GM18511 (cell line): ENCODE measurements around the gene C20orf173.
"Not testable (repeated sequence)": the region's sequence is repeated elsewhere in the genome, so short reads cannot be mapped to it uniquely, and the experiment has no call there.

Source experiments
- ATAC-seq: cut with Tn5 transposase; IDR thresholded peaks from one replicate; pipeline ENCODE4 v1.9.1; 2021; ENCODE audit warnings: mild to moderate bottlenecking, moderate library complexity; ENCODE audit not compliant: unreplicated experiment

The C20orf173 gene, protein sequence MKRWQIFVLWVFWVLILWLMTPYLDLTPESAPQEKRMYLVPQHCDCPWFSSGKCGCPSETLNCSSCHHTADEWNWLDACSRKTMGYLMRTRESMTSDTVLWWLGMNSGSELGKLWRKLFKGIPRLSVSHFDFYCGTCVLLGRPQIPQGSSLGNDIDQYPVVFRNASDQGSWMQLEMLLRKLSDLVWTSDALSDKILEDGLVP

DNA sequence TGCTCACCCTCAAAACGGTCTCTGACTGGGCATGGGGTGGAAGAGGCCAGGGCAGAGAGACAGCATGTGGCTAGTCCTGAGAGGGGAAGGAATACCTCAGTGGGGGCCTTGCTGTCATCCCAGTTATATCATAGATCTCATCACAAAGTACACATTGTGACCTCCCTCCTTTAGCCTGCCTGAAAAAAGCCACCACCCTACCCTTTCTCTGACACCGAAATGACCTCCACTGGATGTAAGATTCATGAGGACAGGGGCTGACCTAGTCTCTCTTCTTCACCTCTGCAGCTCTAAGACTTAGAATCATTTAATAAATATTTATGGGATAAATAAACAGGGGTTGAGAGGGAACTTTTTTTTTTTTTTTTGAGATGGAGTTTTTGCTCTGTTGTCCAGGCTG, at the start of gene C20orf173:
TSS of gene C20orf173 (minus strand) at position 101 of the 400 bp plus-strand sequence. CDS start 279 bp downstream, outside the sequence.
- no peak for ATAC-seq

DNA sequence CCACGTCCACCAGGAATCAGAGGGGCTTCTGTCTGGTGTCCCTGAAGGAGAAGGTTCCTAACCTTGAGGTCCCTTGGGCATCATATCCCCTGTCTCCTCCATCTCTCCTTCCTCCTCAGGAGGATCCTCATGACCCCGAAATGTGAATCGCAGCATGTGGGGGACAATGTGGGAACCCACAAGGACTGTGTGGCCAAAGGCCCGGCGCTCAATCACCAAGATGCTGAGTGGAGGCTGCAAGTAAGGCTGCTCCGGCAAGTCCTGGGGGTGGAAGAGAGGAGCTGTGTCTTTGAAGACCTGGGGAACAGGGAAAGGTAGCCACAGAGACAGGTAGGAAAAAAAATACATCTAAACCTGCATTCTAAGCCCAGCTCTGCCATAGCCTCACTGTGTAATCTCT, 49.7 kb upstream of the C20orf173 start:
- ATAC-seq = no peak

DNA sequence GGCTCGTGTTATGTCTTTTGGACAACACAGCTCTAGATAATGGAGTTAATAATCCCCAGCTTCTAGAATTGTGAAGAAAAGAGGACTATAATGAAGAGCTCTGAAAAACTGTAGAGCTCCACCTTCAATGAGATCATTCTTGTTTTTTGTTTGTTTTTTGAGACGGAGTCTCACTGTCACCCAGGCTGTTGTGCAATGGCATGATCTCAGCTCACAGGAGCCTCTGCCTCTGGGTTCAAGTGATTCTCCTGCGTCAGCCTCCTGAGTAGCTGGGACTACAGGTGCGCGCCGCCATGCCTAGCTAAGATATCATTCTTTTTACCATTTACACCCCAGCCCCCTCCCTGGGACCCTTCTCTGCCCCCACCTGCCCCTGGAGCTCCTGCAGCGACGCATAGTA, 49.0 kb upstream of the C20orf173 start:
- ATAC-seq = no peak

DNA sequence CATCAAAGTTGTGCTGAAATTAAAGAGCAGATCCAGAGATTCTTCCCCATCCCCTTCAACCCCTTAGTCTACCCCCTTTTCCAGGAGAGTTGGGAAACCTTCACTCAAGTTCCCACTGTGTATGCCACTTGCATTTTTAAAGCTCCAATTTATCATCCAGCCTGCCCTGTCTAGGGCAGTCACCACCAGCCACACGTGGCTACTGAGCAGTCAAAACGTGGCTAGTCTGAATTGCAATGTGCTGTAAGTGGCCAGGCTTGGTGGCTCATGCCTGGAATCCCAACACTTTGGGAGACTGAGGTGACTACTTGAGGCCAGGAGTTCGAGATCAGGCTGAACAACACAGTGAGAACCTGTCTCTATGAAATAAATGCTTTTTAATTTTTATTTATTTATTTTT, 47.4 kb upstream of the C20orf173 start:
- ATAC-seq = no peak

DNA sequence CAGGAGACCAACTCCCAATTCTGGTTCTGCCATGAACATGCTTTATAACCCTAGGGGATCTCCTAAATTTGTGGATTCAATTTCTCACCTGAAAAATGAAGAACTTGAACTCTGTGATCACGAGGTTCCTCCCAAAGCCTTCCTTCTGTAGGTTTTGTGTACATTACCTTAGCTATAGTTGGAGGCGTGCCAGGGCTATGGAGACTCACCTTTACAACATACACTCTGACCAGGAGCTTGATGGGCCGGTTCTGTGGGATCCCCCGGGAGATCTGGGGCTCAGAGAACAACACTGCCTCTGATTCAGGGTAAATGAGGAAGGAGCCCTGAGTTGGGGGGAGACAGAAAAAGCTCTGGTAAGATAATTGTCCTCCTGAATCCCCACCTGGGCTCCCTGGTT, 46.5 kb upstream of the C20orf173 start:
- ATAC-seq = no peak

DNA sequence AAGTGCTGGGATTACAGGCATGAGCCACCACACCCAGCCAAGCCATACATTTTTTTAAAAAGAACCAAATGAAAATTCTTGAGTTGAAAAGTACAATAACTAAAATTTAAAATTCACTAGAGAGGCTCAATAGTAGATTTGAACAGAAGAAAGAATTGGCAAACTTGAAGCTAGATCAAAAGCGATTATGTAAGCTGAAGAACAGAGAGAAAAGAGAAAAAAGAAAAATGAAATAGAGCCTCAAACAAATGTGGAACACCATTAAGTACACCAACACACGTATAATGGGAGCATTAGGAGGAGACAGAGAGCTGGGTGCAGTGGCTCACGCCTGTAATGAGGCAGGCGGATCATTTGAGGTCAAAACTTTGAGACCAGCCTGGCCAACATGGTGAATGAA, 43.4 kb upstream of the C20orf173 start:
- ATAC-seq = no peak

DNA sequence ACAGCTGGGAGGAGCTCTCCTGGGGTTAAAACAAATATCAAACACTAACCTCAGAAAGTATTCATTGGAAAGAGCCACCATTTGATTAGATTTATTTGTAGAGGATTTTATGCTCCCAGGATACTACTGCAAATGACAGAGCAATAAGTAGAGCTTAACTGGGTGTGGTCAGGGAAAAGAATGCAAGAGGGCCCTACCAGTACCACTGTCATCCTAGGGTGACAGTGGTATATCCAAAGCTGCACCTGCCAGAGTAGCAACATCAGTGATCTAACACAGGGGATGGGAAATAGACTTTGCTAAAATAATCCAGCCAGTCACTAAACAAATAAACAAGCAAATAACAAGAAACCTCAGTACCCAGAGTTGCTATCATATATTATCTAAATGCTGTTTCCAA, 42.1 kb upstream of the C20orf173 start:
- ATAC-seq = no peak

DNA sequence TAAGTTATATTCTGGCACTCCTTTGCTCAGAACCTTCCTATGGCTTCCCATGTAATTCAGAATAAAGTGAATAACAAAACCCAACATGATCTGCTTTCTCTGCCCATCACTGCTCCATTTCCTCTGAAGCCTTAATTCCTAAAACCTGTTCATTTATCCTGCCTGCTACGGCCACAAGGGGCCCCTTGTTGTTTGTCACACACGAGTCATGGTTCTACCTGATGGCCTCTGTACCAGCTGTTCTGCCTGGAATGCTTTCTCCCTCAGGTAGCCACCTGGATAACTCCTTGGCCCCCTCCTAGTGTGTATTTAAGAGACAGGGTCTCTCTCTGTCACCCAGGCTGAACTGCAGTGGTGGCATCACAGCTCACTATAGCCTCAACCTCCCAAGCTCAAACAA, 39.2 kb upstream of the C20orf173 start:
- no peak for ATAC-seq

DNA sequence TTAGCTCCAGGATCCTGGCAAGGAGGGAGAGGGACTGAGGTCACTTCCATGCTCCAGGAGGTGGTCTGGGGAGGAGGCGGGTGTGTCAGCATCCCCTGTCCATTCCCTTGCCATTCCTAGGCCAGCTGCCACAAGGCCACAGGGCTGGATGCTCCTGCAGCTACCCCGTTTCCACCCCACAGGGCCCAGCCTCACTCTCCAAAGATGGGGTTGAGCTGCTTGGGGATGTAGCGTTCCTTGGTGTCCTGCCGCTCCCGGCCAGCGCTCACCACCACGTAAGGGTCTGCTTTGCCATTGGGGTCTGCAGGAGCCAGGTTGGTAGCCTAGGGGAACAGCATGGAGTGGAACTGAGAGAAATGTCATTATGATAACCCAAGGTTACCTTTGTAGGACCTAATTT, 35.5 kb upstream of the C20orf173 start:
- no peak for ATAC-seq

DNA sequence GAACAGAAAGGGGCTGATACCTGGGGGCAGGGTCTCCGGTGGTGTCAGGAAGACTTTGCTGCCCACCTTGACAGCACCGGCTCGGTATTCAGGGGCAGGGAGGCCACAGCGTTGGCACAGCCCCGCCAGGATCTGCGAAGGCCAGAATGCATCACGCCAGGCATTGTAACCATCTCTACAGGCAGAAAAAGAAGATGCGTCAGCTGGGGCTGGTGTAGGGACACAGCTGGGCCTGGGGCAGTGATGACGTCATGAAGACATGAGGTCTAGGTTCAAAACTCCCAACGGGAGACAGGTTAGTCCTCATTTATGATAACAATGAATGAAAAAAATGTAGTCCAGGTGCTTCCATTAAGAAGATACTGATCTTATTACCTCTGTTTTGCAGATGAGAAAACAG, 34.4 kb upstream of the C20orf173 start:
- ATAC-seq = no peak

DNA sequence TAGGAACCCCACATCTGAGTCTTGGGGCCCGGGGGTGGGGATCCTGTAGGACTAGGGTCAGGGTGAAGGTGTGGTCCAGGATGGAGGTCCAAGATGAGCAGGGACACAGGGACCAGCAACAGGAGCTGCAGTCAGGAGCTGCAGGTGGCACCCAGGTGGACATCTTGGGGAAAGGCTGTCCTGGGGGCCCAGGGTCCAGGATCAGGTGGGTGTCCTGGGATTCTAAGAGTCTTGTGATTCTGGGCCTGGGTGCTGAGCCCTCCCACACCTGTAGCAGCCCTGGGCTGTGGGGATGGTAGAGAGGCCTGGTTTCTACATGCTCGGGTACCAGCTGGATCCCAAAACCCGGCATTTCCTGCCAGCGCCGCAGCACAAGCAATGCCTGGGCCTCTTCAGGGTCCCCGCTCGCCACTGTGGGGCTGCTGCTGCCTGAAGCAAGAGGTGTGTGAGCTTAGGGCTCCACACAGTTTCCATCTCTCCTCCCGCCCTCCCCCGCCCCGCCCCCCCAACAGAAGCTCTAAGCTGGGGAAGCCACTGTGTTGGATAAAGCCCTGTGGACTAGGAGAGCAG, 33.2 kb upstream of the C20orf173 start:
- ATAC-seq = no peak

DNA sequence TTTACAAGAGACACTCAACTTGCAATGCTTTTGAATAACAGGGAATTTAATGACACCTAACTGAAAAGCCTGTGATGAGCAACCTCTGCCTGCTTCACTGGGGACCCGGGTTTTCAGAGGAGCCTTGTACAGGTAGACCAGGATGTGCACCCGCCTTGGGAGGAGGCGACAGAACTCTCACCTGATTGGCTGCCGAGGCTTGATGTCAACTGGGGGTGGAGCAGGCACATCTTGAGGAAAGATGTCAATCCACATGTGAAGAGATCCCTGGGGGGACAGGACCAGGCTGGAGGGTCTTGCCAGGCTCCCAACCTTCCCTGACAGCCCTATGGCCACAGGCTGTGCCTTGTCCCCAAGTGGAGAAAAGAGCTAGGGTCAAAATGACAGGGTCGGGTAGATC, 32.2 kb upstream of the C20orf173 start:
- no peak for ATAC-seq

DNA sequence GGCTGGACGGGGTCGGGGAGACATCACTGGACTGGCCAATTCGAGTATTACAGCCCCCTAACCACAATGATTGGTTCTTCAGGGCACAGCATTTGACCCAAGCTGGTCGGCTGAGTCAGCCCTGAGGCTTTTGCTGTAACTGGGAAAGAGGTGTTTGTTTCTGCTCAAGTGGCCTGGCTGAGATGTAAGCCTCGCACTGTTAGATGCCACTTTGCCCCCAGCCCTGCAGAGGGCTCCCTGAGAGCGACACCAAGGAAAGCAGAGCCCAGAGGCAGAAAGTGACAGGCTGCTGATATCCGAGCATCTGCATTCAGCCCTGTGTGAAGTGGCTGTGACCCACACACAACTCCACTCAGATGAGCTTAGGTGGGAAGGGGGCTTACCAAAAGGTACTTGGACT, 31.8 kb upstream of the C20orf173 start:
- ATAC-seq = no peak

DNA sequence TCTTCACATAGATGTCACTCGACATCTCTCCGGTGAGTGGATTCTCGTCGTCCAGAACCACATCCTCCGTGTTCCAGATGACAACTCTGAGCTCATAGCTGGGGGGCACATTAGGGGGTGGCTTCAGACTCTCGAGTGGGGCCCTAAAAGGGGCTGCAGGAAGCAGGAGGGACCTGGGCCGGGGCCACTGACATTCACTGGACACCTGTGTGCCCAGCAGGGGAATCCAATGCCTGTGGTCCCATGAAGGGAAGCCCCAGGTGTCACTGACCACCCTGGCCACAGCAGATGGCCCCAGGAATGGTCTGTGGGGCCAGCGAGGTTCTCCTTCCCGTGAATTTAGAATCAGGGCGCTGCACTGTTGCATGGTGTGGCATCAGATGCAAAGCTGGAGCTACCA, 31.1 kb upstream of the C20orf173 start:
- no peak for ATAC-seq

DNA sequence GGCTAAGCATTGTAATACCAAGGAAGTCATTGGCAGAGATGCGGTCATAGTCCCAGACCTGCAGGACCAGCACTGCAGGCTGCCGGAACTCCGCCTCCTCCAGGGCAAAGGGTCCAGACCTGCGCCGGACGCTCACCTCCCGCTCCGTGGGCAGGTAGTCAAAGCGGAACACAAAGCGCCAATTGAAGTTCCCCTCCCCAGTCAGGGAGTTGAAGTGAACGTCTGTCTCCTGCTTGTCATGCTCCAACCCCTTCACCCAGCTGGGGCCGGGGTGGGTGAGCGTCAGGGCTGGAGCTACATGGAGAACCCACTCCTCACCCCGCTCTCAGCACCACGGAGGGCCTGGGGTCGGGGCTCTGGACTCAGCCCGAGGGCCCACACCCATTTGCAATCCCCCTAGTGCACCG, 30.7 kb upstream of the C20orf173 start:
- ATAC-seq = no peak

DNA sequence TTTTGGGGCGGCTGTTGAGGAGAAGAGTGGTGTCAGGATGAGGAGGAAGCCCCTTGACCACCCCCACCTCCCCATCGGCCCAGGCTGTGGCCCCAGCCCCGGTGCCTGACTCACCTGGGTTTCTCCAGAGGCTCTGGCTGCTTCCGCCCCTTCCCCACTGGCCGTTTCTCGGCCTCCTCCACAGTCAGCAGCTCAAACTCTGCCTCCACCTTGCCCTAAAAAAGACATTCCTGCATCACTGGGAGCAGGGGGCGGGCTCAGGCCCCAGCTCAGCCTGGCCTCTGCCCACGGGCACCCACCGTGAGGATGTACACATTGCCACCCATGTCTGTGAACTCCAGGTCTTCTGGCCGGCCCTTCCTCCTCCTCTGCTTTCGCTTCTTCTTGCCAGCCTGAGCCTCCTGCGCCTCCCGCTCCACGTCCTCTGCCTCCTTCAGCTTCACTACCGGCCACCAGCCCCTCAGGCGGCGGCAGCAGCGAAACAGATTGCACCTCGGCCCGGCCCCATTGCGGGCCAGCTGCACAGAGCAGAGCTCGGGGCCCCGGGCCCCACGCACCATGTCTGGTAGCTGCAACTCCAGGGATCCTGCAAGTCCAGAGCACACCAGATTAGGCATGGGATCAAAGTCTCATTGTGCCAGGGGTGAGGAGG, 29.7 kb upstream of the C20orf173 start:
- ATAC-seq = no peak

DNA sequence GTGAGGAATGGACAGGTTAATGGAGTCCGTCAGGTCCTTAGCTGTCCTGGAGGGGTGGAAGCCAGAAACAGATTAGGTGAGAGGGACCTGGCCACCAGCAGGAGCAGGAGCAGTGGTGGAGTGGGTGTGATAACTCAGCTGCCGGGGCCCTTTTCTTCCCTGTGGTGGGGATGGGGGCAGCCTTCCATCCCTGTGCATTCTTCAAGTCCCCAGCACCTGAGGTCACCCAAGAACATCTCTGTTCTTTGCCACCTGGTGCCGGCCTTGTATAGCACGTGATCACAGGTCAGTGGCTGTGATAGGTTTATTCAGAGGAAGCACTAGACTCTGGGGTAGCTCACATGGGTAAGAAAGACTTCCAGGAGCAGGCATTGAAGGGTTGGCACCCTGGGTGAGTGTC, 29.0 kb upstream of the C20orf173 start:
- ATAC-seq = no peak

DNA sequence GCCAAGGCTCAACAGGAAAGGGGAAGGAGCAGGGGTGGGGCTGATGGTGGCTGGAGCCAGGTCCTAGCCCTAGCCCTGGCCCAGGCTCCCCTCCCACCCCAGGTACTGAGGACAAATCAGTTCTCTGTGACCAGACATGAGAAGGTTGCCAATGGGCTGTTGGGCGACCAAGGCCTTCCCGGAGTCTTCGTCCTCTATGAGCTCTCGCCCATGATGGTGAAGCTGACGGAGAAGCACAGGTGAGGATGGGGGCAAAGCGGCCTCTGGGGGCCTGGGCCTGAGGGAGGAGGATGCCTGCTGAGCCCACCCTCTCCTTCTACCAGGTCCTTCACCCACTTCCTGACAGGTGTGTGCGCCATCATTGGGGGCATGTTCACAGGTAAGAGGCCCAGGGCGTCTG, 27.4 kb upstream of the C20orf173 start:
- no peak for ATAC-seq

DNA sequence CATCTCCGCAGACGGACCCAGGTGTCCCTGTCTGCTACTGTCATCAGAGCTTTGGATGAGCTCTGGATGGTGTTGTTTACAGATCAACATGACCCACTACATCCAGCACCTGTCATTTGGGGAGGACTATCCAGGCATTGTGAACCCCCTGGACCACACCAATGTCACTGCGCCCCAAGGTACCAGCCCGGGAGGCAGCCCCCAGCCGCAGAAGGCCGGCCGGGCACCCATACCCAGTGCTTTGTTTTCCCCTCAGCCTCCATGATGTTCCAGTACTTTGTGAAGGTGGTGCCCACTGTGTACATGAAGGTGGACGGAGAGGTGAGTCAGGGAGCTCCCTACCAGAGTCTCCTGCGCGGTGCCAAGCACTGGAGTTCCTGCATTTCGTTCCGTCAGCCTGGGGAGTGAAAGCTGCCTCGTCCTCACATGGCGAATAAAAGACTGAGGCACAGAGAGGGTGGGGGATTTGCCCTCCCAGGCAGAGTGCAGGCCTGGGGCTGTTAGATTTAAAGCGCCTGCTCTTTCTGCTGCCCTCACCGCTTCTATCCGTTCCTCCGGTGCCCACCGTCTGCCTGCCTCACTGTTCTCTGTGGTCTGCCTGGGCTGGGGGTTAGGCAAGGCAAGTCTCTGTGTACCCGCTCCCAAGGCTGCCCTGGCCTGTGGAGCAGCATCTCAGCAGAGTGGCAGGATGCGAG, 26.6 kb upstream of the C20orf173 start:
- no peak for ATAC-seq

DNA sequence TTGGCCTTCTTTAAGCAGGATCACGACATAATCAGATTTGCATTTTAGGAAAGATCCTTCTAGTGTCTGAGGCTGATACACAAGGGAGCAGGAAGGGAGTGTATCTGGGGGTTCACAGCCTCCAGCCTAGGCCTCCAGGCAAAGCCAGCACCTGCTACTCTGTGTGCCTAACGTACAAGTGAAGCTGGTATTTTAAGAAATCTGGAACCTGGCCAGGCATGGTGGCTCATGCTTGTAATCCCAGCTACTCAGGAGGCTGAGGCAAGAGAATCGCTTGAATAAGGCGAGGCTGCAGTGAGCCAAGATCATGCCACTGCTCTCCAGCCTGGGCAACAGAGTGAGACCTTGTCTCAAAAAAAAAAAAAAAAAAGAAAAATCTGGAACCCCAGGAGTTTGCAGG, 26.0 kb upstream of the C20orf173 start:
- ATAC-seq = not testable (repeated sequence)

DNA sequence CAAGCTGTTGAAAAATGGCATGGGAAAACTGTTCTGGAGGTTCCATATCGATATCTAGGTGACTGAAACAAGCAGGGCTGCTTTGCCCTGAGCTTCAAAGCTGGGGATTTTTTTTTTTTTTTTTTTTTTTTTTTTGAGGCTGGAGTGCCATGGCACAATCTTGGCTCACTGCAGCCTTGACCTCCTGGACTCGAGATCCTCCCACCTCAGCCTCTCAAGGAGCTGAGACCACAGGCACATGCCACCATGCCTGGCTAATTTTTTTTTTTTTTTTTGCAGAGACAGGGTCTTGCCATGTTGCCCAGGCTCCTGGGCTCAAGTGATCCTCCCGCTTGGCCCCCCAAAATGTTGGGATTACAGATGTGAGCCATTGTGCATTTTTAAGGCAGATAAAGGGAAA, 23.5 kb upstream of the C20orf173 start:
- ATAC-seq = no peak

DNA sequence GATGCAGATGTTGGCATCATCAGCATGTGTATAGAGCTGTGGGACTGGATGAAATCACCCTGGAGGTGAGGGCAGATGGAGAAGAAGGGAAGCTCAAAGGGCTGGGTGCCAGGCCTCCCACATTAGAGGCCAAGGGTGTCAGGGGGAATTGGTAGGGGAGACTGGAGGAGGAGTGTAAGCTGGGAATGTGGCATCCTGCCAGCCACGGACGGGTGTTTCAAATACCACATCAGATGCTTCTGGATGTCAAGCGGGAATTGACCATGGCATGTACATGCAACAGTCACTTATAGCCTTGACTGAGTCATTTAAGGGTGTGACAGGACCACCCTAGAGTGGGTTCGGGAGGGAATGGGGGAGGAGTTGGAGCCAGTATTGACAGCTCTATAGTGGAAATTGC, 22.1 kb upstream of the C20orf173 start:
- ATAC-seq = no peak
